HG02885 (cell line): ENCODE results near the gene IGDCC3.

Experiments
- ATAC-seq: cut with Tn5 transposase; IDR thresholded peaks from one replicate; pipeline ENCODE4 v1.9.1; 2021; ENCODE audit warnings: mild to moderate bottlenecking; ENCODE audit not compliant: unreplicated experiment, poor library complexity

IGDCC3 gene

DNA sequence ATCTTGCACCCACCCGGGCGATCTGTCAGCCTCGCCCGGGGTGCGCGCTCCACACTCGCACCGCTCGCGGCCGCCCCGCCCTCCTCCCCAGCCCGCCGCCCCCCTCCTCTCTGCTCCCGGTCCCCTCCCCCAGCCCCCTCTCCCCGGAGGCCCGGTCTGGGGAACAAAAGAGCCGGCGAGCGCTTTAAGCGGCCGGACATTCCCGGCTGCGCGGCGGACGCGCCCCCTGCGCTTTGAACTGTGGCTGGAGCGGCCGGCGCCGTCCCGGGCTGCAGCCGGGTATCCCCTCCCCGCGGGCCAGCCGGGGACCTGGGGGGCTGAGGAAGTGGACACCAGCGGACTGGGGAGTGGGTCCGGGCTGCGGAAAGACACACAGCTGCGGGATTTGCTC is at the start of gene IGDCC3:
Gene IGDCC3 (minus strand): TSS at position 27 of the 391 bp plus-strand sequence. CDS start 214 bp downstream, outside the sequence.
- ATAC-seq: no peak

DNA sequence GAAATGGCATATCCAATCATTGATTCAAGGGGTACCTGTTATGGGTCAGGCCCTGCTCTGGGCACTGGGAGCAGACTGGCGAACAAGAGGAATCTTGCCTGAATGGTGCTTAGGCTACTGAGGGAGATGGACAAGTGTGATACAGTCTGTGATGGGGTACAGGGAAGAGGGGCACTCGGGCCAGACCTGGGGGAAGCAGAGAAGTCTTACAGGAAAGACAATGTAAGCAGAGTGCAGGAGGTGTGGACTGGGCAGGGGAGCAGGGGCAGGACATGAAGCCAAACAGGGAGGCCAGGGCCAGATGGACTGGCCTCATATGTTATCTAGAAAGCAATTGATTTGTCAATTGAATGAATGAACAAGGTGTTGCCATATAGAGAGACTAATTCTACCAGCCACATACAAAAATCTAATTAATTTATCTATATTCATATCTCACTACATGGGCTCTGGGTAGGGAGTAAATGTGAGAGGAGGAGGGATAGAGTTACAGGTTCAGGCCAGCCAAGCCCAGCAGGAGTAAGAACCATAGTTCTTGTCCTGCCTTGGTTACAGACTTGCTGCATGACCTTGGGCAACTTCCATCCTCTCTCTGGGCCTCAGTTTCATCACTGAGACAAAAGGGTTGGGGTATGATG is 48.5 kb upstream of the IGDCC3 start:
- no peak for ATAC-seq

DNA sequence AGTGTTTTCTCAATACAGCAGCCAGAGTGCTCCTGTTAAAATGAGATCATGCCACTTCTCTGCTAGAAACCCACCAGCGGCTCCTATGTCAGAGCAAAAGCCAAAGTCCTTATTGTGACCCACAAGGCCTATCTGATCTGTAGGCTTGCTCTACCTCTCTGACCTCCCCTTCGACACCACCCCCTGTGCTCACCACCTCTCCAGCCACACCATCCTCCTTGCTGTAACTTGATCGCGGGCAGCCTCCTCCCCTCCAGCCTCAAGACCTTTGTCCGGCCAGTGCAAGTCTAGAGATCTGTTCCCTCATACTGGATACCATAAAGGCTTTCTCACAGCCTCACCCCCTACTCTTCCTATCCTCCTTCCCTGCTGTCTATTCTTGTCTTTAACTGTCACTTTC is 46.9 kb upstream of the IGDCC3 start:
- ATAC-seq: no peak

DNA sequence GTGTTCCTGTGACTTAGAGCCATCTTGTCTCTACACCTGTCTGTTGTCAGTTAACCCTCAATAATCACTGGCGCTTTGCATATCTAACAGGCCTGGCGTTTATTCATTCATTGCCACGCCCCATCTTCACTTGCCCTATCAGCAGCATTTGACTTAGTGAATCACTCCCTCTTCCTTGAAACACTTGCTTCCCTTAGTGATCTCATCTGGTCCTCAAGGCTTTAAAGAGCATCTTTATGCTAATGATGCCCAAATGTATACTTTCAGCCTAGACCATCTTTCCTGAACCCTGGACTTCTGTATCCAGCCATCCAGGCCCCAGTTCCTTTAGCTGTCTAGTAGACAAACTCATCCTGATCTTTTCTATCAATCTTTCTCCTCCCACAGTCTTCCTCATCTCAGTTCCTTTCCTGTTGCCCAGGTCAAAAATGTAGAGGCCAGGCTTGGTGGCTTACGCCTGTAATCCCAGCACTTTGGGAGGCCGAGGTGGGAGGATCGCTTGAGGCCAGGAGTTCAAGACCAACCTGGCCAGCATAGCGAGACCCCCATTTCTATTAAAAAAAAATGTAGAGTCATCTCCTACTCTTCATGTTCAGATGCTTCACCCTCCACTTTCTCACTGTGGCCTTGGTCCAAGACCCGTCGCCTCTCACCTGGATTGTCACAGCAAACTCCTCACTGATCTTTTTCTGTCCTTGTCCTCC is 46.3 kb upstream of the IGDCC3 start:
- no peak for ATAC-seq

DNA sequence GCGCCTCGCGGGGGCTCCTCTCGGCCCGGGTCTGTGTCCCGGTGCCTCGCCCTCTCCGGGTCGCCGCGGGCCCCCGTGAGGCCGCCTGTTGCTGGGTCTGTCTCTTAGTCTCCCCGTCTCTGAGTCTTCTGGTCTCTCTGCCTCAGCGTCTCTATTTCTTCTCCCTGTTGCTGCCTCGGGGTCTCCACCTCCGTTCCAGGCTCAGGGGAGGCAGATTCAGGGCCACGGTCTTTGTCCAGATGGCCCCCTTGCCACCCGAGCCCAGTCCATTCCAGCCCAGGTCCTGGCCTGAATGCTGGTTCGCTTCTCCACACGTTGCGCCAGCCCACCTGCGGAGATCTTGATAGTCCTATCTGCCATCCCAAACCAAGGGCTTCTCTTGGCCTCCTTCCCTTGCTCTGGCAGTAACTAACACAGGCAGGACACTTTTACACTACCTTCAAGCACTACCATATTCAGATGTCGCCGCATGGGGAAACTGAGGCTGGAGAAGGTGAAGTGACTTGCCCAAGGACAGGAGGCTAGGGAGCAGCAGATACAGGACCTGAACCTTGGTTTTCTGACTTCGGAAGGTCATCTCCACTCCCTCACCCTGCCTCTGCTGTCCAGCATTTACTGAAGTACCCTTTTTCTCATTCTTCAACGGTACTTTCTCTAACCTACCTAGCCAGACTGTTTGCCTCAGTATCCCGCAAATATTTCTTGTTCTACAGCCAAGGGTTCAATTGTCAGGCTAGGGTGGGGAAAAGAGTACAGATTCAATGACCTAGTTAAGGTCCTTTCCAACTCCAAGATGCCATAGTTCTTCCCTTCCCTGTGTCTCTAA is 45.6 kb upstream of the IGDCC3 start:
- ATAC-seq: no peak

DNA sequence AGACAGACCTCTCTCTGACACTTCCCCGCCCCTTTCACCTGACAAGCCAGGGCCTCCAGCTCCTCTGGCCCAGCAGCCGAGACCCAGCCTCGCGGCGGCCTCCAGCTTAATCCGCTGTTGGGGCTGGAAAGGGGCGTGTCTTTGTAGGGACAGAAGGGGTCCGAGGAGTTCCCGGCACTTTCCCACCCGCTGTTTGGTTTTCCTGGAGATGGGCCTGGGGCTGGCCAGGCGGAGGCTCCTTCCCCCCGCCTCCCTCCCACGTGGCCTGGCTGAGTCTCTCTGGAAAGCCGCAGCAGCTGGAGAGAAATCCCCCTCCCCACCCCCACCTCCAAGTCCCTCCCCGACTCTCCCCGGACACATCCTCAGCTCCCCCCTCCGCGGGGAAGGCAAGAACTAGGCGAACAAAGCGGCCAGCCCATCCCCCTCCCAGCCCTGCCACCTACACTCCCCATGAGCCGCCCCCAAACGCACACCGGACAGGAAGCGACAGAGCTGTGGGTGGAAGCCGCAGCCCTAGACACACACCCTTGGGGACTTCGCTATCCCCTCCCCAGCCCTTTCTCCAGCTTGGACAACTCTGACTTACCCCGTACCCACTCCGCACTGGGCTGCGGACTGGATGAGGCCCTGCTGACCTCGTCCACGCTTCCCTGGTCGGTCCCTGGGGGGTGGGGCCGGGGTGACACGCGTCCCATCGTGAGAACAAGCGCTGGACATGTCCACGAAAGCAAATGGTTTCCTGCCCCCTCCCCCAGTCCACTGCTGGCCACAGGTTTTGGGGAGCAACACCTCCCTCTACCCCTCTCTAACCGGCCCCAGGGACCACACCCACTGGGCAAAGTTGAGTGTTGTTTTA is 43.8 kb upstream of the IGDCC3 start:
- no peak for ATAC-seq

DNA sequence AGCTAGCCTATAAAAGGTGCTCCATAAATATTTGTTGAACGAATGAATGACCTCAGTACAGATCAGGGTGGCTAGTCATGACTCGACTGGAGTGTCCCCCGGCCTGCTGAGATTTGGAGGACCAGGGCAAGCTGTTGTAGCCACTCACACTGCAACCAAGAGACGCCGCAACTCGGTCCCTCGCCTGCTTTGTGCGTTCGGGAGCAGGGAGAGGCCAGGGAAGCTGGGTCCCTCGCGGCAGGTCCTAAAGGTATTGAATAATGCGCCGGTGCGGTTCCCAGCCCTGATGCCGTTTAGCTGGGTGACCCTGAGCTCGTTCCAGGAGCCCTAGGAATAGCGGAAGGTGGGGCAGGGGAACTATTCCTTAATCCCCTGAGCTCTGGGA is 43.2 kb upstream of the IGDCC3 start:
- ATAC-seq: no peak

DNA sequence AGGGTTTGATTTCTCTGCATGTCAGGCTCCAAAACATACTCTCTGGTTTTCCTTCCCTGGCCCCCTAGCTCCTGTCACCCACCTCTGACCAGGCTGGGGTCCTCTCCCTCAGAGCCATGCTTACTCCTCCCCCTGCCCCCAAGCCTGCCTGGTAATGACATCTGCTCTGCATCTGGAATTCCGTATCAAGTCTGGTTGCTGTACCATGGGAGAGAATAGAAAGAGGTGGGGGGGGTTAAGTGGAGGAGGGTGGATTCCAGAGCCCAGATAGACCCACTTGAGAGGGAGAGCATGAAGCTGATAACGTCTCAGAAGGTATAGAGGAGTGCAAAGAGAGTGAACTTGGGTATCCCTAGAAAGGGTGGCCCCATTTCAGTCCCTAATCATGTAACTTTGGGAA is 40.8 kb upstream of the IGDCC3 start:
- no peak for ATAC-seq

DNA sequence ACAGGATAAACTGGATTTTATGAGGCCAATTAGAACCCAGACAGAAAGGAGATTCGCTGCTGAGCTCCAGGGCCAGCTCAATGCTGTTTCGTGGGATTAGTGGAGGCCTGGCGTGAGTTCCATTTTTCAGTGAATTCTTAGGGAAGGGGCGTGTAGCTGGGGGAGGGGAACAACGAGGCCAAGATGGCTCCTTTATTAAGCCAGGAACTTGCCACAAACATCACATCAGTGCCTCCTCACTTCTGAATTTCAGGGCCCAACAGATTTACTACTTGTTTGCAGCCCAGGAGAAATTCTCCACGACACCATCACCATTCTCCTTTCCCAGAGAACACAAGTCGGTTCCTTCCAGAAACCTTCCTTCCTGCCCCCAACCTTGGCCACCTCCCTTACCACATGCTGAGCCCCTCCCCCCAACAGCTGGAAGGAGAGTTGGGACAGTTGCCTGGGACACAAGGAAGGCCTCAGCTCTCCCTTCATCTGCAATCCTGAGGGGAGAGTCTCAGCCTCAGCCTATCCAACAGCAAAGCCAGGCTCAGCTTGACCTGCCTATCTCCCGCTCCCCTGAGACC is 39.1 kb upstream of the IGDCC3 start:
- no peak for ATAC-seq

DNA sequence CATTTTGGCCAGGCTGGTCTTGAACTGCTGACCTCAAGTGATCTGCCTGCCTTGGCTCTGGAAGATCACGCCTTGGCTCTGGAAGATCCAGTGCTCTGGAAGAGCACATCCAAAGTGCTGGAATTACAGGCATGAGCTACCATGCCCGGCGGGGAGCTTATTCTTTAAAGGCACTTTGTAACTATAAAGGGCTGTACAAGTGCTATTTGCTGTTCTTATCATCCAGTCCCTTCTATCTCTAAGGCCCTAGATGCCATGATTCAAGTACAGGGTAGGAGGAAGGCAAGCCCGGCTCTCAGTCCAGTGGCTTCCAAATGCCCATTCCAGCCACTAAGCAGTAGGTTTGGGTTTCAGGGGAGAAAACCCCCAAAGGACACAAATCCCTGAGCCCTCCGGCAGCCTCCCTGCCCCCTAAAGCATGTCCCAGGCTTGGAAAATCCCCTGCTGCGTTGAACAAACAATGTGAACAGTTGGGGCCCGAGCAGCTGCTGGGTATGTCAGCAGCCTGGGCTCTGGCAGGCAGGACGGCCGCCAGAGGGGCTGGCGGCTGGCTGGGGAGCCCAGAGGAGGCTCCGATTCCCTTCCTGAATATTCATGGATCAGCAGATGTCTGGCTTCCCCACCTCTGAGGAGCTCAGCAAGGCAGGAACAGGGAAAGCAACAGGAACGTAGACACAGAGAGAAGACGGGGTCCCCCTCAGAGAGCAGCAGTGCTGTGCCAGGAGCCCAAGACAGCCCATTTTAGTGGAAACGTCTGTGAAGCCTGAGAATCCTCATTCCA is 37.2 kb upstream of the IGDCC3 start:
- ATAC-seq: no peak

DNA sequence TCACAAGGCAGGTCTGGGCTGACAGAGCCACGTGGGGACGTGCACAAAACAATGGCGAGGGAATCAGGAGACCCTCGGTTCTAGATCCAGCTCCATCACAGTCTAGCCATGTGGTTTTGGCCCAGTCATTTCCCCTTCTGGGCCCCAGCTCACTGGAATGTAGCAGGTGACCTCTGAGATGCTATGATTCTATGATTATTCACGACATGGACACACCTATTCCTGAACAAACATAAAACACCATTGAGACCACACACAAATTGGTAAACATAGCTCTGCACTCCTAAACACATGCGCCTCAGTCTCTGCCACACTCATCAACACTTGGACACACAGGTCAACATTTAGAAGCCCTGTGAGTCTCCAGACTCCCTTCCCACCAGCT is 36.0 kb upstream of the IGDCC3 start:
- ATAC-seq: no peak

DNA sequence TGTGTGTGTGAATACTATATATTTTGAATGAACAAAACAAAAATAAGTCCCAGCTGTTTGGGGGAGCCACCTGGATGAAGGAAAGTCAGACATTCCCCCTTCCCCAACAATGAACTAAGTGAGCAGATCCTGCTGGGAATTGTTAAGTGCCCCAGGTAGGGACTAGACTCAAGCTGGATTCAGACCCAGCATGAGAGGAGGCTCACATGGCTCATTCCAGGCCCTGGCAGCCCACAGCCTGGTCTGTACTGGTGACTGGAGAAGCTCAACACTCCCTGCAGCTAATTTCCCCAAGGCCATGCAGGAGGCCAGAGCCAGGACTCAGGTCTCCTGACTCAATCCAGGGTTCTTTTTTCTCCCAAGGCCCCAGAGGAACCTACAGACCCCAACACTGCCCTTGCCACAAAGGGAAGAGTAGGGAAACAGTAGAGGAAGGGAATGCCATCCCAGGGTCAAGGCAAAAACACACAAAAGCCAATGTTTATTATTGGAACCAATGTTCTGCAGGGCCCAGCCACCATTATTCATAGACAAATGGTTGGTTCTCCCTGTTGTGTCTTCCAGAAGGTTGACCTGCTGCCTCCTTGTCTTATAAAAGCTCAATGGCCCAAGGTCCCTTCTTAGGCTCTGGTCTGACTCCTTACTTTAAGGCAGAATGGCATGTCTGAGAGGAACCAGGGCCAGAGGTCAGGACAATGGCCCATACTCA is 35.4 kb upstream of the IGDCC3 start:
- ATAC-seq: no peak

DNA sequence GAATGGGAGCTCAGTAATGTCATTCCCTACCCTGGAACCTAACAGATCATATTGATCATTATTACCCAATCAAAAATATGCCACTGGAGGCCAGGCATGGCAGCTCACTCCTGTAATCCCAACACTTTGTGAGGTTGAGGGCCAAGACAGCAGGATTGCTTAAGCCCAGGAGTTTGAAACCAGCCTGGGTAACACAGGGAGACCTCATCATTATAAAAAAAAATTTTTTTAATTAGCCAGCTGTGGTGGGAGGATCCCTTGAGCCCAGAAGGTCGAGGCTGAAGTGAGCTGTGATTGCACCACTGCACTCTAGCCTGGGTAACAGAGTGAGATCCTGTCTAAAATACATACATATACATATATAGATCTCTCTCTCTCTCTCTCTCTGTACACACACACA is 34.8 kb upstream of the IGDCC3 start:
- ATAC-seq: no peak

DNA sequence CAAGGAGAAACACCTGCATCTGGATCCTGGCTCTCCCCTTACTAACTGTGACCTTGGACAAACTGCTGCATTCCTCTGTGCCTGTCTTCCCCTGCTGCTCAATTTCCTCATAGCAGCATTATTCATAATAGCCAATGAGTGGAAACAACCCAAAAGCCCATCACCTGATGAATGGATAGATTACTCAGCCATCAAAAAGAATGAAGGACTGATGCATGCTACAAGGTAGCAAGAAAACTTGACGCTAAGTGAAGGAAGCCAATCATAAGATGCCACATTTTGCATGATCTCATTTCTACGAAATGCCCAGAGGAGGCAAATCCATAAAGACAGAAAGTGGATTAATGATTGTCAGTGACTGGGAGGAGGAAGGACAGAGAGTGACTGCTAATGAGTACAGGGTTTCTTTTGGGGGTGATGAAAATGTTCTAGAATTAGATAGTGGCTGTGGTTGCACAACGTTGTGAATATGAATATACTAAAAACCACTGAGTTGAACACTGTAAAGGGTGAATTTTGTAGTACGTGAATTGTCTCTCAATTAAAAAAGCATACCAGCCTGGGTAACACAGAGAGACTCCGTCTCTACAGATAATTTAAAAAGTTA is 33.8 kb upstream of the IGDCC3 start:
- no peak for ATAC-seq

DNA sequence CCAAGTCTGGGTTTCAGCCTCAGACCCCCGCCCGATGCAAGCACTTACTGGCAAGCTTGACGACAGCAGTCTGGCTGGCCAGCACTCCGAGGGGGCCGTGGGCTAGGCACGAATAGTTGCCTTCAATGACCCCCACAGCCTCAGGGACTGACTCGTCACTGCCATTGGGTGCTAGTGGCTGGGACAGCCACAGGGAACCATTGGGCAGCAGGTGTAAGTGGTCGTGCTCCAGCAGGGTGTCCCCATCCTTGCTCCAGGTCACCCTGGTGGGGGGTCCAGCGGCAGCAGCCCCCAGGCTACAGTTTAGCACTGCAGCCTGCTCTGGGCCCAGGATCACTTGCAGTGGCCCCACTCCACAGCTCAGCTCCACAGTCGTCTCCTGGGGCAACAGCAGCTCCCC is 33.2 kb upstream of the IGDCC3 start:
- no peak for ATAC-seq

DNA sequence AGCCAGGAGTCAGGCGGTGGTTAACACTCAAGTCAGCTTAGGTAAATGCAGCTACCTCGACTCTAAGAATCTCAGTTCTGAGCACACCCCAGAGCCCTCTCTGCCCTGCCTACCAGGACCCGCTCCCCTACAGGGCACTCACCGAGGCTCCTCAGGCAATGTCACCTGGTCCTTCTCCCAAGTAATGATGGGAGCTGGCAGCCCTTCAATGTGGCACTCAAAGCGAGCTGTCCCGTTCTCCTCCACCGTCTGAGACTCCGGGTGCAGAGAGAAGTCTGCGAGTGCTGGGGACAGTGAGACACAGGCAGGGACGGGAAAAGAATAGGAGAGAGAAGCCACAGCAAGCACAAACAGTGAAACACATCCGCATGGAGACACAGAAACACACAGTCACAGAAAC is 32.2 kb upstream of the IGDCC3 start:
- ATAC-seq: no peak

DNA sequence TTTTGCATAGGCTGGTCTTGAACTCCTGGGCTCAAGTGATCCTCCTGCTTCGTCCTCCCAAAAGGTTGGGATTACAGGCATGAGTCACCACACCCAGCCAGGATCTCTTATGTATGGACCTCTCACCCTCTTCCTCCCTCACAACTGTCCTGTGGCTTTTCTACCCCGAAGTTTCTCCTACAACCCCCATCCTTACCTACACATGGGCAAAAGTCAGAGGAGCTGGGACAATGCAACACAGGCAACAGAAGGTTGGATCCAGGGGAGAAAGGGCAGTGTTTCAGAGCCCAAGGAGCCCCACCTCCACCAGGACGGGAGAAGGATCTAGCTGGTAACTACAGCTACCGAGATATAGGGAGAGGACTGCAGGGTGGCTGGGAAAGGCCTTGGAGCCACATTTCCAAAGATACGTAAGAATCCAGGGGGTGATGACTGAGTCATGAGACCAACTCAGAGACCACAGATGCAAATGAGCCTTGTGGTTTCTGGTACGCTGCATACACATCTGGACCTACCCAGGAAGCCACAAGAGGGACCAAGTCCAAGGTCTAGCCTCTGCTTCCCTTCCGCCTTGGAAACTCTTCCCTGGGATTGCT is 31.3 kb upstream of the IGDCC3 start:
- peak; percentile 60 for ATAC-seq
